ENCODE measurements around the gene INSRR. TPM values are rescaled to one million over a fixed set of nuclear protein-coding genes. Genes with fewer than 3 reads are reported as not detected.
A peak's percentile ranks its signal among the peaks of the same experiment; 100 is the strongest.

Gene INSRR
- total RNA-seq, 1 experiment from 2014 or later, result not detected

DNA sequence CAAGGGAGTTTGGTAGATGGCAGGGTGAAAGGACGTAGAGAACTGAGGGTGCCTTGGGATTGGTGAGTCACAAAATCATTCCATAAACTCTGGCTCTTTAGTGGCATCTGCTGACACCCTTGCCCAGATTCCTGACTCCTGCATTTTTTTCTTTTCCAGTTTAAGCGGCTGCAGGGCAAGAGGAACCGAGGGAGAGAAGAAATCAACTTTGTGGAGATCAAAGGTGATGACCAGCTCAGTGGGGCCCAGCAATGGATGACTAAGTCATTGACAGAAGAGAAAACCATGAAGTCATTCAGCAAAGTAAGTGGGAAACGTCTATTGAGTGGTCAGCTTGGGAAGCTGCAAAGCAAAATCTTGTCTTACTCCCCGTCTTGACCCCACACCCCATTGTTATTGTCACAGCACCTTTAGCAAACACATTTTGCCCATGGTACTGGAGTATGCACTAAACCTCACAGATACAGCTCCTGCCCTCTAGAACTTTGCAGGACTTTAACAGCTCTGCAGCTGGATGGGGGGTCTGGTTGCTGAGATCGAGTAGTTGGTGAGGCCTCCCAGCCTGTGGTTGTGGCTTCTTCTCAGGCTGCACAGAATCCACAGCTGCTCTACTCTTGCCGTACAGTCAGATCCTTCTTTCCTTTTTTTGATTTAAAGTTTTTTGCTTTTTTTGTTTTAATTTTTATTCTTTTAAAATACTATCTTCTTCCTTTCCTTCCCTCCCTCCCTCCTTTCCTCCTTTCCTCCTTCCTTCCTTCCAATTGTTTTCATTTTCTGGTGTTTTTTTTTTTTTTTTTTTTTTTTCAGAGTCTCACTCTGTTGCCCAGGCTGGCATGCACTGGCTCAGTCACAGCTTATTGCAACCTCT, 64.2 kb downstream of the INSRR start:
- intact Hi-C loops (cut with micrococcal nuclease; ENCODE audit: unreplicated experiment), result no loop called here

More for the DNA sequence above, 64.2 kb downstream of the INSRR start:
- Histone ChIP-seq H3K27ac (ENCODE audit: low read length) (no peak overlapping the region), H3K27me3 (ENCODE audit: control insufficient read depth, insufficient read depth, low read length) (no peaks in the 10 kb centered on the region), H3K9me3 (ENCODE audit: control insufficient read depth, insufficient read depth, low read depth, low read length) (no peaks in the 10 kb centered on the region), H3K36me3 (ENCODE audit: control insufficient read depth, insufficient read depth, low read length) (peaks cover 28% of the 10 kb centered on the region; the same call in 1 of the 2 replicates), H3K4me1 (ENCODE audit: control insufficient read depth, insufficient read depth, low read length) (no peaks in the 10 kb centered on the region), H3K4me3 (ENCODE audit: low read depth in 2 of 2, low read length in 2 of 2) (no peak overlapping the region)
- BruUV-seq (replicated peaks), result no TSS peak
- in situ Hi-C loops (cut with HindIII; ENCODE audit: low pct_unique_long_range_greater_than_20kb, low sequenced_read_pairs), result no loop called here
- no peak for ATAC-seq
- POLR2A ChIA-PET, result no interaction called here
- CTCF ChIA-PET, result interaction anchor here (0.7 kb wide), 1 partner anchor 41 kb away, joined by 4 read pairs; no protein-coding TSS in a partner anchor
- no peak for DNase-seq (ENCODE audit: low read depth, low spot score)
- TF ChIP-seq SIN3A (IDR thresholded peaks at IDR 0.05; ENCODE audit: borderline replicate concordance, insufficient read depth, low read depth, low read length) (no peak), POLR2AphosphoS5 (IDR thresholded peaks at IDR 0.05; ENCODE audit: low read depth, low read length) (no peak), TCF7L2 (IDR thresholded peaks at IDR 0.05; ENCODE audit: low read depth, low read length) (0 out of 2 replicates have a peak, but pooled peaks have one; percentile 16)
- TF ChIP-seq, protein P1, sequence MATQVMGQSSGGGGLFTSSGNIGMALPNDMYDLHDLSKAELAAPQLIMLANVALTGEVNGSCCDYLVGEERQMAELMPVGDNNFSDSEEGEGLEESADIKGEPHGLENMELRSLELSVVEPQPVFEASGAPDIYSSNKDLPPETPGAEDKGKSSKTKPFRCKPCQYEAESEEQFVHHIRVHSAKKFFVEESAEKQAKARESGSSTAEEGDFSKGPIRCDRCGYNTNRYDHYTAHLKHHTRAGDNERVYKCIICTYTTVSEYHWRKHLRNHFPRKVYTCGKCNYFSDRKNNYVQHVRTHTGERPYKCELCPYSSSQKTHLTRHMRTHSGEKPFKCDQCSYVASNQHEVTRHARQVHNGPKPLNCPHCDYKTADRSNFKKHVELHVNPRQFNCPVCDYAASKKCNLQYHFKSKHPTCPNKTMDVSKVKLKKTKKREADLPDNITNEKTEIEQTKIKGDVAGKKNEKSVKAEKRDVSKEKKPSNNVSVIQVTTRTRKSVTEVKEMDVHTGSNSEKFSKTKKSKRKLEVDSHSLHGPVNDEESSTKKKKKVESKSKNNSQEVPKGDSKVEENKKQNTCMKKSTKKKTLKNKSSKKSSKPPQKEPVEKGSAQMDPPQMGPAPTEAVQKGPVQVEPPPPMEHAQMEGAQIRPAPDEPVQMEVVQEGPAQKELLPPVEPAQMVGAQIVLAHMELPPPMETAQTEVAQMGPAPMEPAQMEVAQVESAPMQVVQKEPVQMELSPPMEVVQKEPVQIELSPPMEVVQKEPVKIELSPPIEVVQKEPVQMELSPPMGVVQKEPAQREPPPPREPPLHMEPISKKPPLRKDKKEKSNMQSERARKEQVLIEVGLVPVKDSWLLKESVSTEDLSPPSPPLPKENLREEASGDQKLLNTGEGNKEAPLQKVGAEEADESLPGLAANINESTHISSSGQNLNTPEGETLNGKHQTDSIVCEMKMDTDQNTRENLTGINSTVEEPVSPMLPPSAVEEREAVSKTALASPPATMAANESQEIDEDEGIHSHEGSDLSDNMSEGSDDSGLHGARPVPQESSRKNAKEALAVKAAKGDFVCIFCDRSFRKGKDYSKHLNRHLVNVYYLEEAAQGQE (IDR thresholded peaks at IDR 0.05; ENCODE audit: insufficient read depth in 1 of 2, low read depth in 2 of 2, low read length in 1 of 2), result no peak

Other genes starting within 250 kb of the INSRR start
- 0.21 TPM for gene HAPLN2, start 239.7 kb downstream of the INSRR start, total RNA-seq (2021; ENCODE audit: unreplicated experiment)
- gene BCAN, start 217.0 kb downstream of the INSRR start, total RNA-seq (2021; ENCODE audit: unreplicated experiment), result 0.57 TPM
- 56.3 TPM for gene NES, start 181.7 kb downstream of the INSRR start, total RNA-seq (2021; ENCODE audit: unreplicated experiment)
- 1,115 TPM for gene CRABP2, start 153.5 kb downstream of the INSRR start, total RNA-seq (2021; ENCODE audit: unreplicated experiment)
- 32.8 TPM for gene METTL25B, start 130.6 kb downstream of the INSRR start, total RNA-seq (2021; ENCODE audit: unreplicated experiment)
- 40.6 TPM for gene ISG20L2, start 130.4 kb downstream of the INSRR start, total RNA-seq (2021; ENCODE audit: unreplicated experiment)
- 80.4 TPM for gene MRPL24, start 118.0 kb downstream of the INSRR start, total RNA-seq (2021; ENCODE audit: unreplicated experiment)
- gene HDGF, start 107.4 kb downstream of the INSRR start, total RNA-seq (2021; ENCODE audit: unreplicated experiment), result 325 TPM
- 78.5 TPM for gene PRCC, start 91.6 kb downstream of the INSRR start, total RNA-seq (2021; ENCODE audit: unreplicated experiment)
- gene SH2D2A, start 42.3 kb downstream of the INSRR start, total RNA-seq (2021; ENCODE audit: unreplicated experiment), result 0.69 TPM
- gene NTRK1, start 1.7 kb upstream of the INSRR start, total RNA-seq (2021; ENCODE audit: unreplicated experiment), result 0.21 TPM
- 16.1 TPM for gene PEAR1, start 34.6 kb upstream of the INSRR start, total RNA-seq (2021; ENCODE audit: unreplicated experiment)
- gene LRRC71, start 61.5 kb upstream of the INSRR start, total RNA-seq (2021; ENCODE audit: unreplicated experiment), result 0.77 TPM
- 55.5 TPM for gene ARHGEF11, start 186.6 kb upstream of the INSRR start, total RNA-seq (2021; ENCODE audit: unreplicated experiment)
- not detected for gene ETV3L, start 240.7 kb upstream of the INSRR start, total RNA-seq (2021; ENCODE audit: unreplicated experiment)